Stimulated activated naive CD8-positive, alpha-beta T cell treated with anti-CD3 and anti-CD28 coated beads, Interleukin-15, Interleukin-2, amounts not matched to agents 100 U/mL and 50 U/mL, for 24 hours (primary cell): Measurements from ENCODE around the gene ADCK2.
A peak's percentile ranks its signal among the peaks of the same experiment; 100 is the strongest.
"Not testable (repeated sequence)": the region's sequence is repeated elsewhere in the genome, so short reads cannot be mapped to it uniquely, and the experiment has no call there.

Source experiments
- ATAC-seq: fragments of 150-1000 bp; cut with Tn5 transposase; one replicate; pipeline ENCODE4 v1.10.0; 2021
- DNase-seq: peaks from one replicate; pipeline ENCODE4 v3.0.0; 2021

Gene ADCK2

GRCh38 chr7:140646931-140647647 lies 25.7 kb upstream of the ADCK2 start:
- ATAC-seq (peak; percentile 88), DNase-seq (peak; percentile 37)

GRCh38 chr7:140649556-140650205 lies 23.1 kb upstream of the ADCK2 start:
- no peak for ATAC-seq
- no peak for DNase-seq

GRCh38 chr7:140650367-140650766 lies 22.4 kb upstream of the ADCK2 start:
- DNase-seq (no peak), ATAC-seq (no peak)

- no peak for DNase-seq
- ATAC-seq: no peak
Measured at GRCh38 chr7:140653319-140654108, 19.2 kb upstream of the ADCK2 start.

DNA sequence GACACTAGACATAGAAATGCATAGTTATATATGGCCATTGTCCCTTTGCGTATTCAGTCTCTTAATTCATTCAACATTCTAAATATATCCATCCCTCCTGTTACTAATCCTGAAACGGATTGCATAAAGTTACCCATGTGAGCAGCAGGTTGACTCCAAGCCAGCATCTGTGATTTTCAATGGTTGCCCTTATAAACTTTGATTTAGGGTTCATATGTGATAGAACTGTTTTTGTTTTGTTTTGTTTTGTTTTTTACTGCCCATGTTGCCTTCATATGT lies 18.7 kb upstream of the ADCK2 start:
- DNase-seq (no peak), ATAC-seq (no peak)

GRCh38 chr7:140654661-140655060 lies 18.1 kb upstream of the ADCK2 start:
- no peak for ATAC-seq
- no peak for DNase-seq

DNA sequence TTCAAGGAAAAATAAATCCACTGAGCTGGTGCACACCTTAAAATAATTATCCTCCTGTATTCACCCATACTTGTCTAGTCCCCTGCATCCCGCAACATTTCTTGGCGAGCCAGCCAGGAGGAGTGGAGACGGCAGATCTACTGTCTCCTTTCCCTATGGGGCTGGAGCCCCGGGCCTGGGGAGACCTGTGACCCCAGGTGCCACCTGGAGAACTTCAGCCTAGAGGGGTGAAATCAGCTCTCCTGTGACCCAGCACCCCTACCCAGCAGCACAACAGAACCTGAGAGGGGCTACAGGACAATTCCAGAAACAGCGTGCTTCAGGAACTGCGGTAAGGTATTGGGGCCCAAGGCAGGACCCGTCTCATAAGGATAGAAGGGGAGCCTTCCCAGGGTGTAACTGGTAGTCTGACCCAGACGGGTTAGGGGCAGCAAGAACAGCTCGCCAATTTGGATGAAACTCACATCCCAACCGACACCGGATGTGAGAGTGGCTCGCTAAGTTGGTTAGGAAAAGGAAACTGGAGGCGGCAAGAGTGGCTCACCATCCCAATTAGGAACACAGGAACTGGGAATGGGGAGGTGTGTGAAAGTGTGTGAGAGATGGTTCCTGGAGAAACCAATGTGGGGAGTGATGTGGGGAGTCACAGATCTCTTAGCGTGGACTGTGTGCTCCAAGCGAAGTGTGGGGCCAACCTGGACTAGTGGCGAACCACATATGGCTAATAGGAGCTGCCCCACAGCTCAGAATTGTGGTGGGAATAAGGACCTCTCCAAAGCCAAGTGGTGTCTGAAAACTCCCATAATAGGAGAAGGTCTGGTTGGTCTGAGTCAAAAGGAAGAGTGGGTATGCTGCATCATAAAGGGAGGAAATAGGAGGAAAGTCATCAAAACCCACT lies 17.0 kb upstream of the ADCK2 start:
- no peak for DNase-seq
- no peak for ATAC-seq

- ATAC-seq (peak; percentile 84), DNase-seq (peak; percentile 46)
Measured at GRCh38 chr7:140656548-140657515, 15.9 kb upstream of the ADCK2 start.

DNA sequence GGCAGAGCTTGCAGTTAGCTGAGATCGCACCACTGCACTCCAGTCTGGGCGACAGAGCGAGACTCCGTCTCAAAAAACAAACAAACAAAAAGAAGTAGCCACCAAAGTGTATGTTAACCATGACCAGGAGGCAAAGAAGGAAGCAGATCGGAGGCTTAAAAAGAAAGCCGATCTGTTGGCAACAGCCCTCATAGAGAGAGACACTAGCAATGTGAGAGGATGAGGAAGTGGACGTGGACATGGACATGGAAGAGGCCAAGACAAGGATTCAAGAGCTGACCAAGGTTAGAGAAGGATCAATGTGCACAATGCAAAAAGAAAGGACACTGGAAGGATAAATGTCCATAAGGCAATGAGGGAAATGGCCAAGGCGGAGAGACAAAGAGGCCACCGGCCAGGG lies 14.9 kb upstream of the ADCK2 start:
- DNase-seq (no peak), ATAC-seq (no peak)

GRCh38 chr7:140659856-140660255 lies 12.9 kb upstream of the ADCK2 start:
- DNase-seq: no peak
- no peak for ATAC-seq

- ATAC-seq (no peak), DNase-seq (no peak)
Measured at GRCh38 chr7:140661124-140661523, 11.6 kb upstream of the ADCK2 start.

DNA sequence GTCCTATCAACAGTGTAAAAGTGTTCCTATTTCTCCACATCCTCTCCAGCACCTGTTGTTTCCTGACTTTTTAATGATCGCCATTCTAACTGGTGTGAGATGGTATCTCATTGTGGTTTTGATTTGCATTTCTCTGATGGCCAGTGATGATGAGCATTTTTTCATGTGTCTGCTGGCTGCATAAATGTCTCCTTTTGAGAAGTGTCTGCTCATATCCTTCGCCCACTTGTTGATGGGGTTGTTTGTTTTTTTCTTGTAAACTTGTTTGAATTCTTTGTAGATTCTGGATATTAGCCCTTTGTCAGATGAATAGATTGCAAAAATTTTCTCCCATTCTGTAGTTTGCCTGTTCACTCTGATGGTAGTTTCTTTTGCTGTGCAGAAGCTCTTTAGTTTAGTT lies 9.8 kb upstream of the ADCK2 start:
- not testable (repeated sequence) for DNase-seq, ATAC-seq

DNA sequence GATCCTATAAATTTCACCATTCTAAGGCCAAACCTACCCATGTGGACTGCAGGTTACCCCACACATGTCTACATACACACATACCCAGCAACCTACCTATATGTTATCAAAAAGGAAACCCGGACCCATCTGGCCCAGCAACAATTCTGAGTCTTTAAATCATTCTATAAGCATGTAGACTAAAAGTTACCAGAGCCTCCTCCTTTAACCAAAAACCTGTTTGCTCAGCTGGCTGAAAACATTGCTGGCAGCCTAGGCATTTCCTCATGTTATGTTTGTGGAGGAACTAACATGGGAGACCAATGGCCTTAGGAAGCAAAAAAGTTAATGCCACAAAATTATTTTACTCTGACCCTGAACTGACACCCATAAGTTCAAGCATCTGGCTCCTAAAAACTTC lies 5.3 kb upstream of the ADCK2 start:
- DNase-seq (no peak), ATAC-seq (no peak)

DNA sequence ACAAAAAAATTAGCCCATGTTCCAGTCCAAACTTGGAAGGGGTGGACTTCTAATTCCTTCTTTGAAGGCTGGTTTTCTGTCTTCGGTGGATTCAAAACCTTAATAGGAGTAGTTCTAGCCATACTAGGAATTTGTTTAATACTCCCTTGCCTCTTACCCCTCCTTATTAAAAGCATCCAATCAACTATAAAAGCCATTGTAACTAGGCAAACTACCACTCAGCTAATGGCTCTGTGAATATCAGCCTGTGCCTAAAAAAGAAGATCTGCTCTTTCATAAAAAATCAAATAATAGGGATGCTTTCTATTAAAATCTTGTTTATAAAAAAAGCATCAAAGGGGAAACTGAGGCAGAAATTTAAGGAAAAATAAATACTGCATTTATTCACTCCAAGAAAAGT lies 4.1 kb upstream of the ADCK2 start:
- ATAC-seq (no peak), DNase-seq (no peak)

GRCh38 chr7:140669352-140669751 lies 3.4 kb upstream of the ADCK2 start:
- DNase-seq: no peak
- no peak for ATAC-seq

DNA sequence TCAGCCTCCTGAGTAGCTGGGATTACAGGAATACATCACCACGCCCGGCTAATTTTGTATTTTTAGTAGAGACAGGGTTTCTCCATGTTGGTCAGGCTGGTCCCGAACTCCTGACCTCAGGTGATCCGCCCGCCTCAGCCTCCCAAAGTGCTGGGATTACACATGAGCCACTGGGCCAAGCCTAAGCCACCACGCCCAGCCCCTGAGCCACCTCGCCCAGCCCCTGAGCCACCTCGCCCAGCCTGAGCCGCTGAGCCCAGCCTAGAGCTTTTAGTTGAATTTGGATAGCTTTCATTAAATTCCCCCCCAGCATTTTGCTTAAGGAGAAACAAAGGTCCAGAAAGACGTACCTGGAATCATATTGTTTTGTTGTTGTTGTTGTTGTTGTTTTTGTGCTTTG lies 2.9 kb upstream of the ADCK2 start:
- not testable (repeated sequence) for ATAC-seq, DNase-seq

GRCh38 chr7:140670343-140670935 lies 2.3 kb upstream of the ADCK2 start:
- DNase-seq: no peak
- no peak for ATAC-seq

DNA sequence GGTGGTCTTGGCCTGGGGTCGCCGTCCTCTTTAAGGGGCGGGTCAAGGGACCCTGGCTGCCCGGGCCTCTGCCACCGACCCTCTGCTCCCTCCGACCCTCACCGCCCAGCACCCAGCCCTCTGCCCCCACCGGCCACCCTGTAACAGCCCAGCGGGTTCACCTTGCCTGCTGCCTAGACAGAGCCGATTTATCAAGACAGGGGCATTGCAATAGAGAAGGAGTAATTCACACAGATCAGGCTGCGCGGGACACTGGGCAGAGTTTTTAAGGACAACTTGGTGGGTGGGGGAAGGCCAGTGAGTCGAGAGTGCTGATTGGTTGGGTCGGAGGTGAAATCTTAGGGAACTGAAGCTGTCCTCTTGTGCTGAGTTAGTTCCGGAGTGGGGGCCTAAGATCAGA lies 779 bp upstream of the ADCK2 start:
- DNase-seq (no peak), ATAC-seq (no peak)

DNA sequence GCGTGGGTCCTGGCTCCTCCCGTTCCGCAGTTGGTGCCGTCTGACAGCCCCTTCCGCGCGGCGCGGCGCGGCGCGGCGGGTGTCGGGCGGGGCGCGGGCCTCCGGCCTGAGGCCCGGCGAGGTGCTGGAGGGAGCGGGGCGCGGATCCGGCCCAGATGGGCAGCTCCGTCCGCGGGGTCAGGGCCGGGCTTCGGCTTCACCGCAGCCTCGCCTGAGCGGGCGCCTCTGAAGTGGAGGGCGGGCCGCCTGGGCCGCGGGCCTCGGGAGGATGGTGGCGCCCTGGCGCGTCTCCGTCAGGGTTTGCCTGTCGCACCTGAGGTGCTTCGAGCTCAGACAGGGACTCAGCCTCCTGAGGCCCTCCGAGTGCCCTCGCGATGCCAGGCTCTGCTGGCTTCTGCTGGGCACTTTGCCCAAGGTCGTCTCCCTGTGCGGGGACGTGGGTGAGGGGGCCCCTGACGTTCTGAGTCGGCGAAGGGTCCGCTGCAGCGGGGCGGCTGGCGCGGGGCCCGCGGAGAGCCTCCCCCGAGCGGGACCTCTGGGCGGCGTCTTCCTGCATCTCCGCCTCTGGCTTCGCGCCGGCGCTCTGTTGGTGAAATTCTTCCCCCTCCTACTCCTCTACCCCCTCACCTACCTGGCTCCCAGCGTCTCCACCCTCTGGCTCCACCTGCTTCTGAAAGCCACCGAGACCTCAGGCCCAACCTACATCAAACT lies 473 bp downstream of the ADCK2 start:
- ATAC-seq: peak; percentile 75
- peak; percentile 61 for DNase-seq

DNA sequence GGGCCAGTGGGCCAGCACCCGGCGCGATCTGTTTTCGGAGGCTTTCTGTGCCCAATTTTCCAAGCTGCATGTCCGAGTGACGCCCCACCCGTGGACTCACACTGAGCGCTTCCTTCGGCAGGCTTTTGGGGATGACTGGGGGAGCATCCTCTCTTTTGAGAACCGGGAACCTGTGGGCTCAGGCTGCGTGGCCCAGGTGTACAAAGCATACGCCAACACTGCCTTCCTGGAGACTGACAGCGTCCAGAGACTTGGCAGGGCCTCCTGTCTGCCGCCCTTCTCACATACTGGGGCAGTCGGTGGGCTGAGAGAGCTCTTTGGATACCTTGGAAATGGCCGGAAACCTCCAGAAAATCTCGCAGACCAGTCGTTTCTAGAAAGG lies 1.0 kb downstream of the ADCK2 start:
- no peak for ATAC-seq
- no peak for DNase-seq
